HepG2 (cell line): ENCODE data around the gene UBE2O. TPM values are rescaled to one million over a fixed set of nuclear protein-coding genes. Genes with fewer than 3 reads are reported as not detected.

Source experiments
- CBX5 ChIP-seq: sonication (generic); formaldehyde crosslinking; IDR thresholded peaks from 2 replicates; pipeline ENCODE4 v1.4.0; 2020; ENCODE audit warnings: missing genetic modification reagents, borderline replicate concordance
- ETV5 ChIP-seq: IDR thresholded peaks from 2 replicates; pipeline ENCODE4 v1.6.1; 2018; ENCODE audit warnings: missing biosample characterization, missing genetic modification reagents, inconsistent platforms, borderline replicate concordance
- GRHL1 ChIP-seq: sonication (generic); formaldehyde crosslinking; conservative IDR thresholded peaks from 2 replicates; pipeline ENCODE4 v1.8.0; 2022; ENCODE audit warnings: missing genetic modification reagents
- HIVEP1 ChIP-seq: sonication (generic); formaldehyde crosslinking; IDR thresholded peaks from 2 replicates; pipeline ENCODE4 v1.4.0; 2020; ENCODE audit warnings: mild to moderate bottlenecking, missing genetic modification reagents
- KMT2A ChIP-seq: sonication (generic); formaldehyde crosslinking; IDR thresholded peaks from 2 replicates; pipeline ENCODE4 v1.4.0; 2020; ENCODE audit warnings: missing genetic modification reagents
- NCOA1 ChIP-seq: sonication (generic); formaldehyde crosslinking; IDR thresholded peaks from 2 replicates; pipeline ENCODE4 v1.9.0; 2021; ENCODE audit warnings: missing genetic modification reagents
- NFYC ChIP-seq: IDR thresholded peaks from 2 replicates; pipeline ENCODE4 v1.6.1; 2016; ENCODE audit warnings: missing genetic modification reagents, missing compliant biosample characterization
- NR3C1 ChIP-seq: sonication (generic); formaldehyde crosslinking; IDR thresholded peaks from 2 replicates; pipeline ENCODE4 v1.4.0; 2020; ENCODE audit warnings: missing genetic modification reagents
- PRDM4 ChIP-seq: sonication (generic); formaldehyde crosslinking; IDR thresholded peaks from 2 replicates; pipeline ENCODE4 v1.9.0; 2021; ENCODE audit warnings: missing genetic modification reagents, borderline replicate concordance
- SOX5 ChIP-seq: IDR thresholded peaks from 2 replicates; pipeline ENCODE4 v1.6.1; 2016; ENCODE audit warnings: borderline replicate concordance
- SP140L ChIP-seq: sonication (generic); formaldehyde crosslinking; IDR thresholded peaks from 2 replicates; pipeline ENCODE4 v1.4.0; 2020; ENCODE audit warnings: missing genetic modification reagents, borderline replicate concordance
- SRSF4 ChIP-seq: fragments of 200-400 bp; formaldehyde crosslinking; IDR thresholded peaks from one replicate; pipeline ENCODE4 v1.6.1; 2018; ENCODE audit warnings: mild to moderate bottlenecking, low read depth, low read length, moderate library complexity; ENCODE audit not compliant: poor library complexity, severe bottlenecking
- SRY ChIP-seq: sonication (generic); formaldehyde crosslinking; IDR thresholded peaks from 2 replicates; pipeline ENCODE4 v1.8.0; 2022; ENCODE audit warnings: mild to moderate bottlenecking, missing genetic modification reagents
- TOPORS ChIP-seq: sonication (generic); formaldehyde crosslinking; IDR thresholded peaks from 2 replicates; pipeline ENCODE4 v1.8.0; 2023; ENCODE audit warnings: mild to moderate bottlenecking, missing genetic modification reagents
- ZHX2 ChIP-seq, 2 experiments: sonication (generic) in 1 of 2; formaldehyde crosslinking in 1 of 2; IDR thresholded peaks; 2 replicates each; pipeline versions ENCODE4 v1.6.1 to v1.9.0; 2014 to 2022; ENCODE audit warnings: antibody characterized with exemption in 1 of 2, borderline replicate concordance in 1 of 2, inconsistent platforms in 1 of 2, low read depth in 1 of 2, missing genetic modification reagents in 1 of 2
- ZNF207 ChIP-seq: fragments of 450-650 bp; IDR thresholded peaks from 2 replicates; pipeline ENCODE4 v1.6.1; 2016; ENCODE audit warnings: antibody characterized with exemption, borderline replicate concordance
- ZNF264 ChIP-seq: sonication (generic); formaldehyde crosslinking; IDR thresholded peaks from 2 replicates; pipeline ENCODE4 v1.4.0; 2020; ENCODE audit warnings: missing genetic modification reagents
- ZNF280B ChIP-seq: sonication (generic); formaldehyde crosslinking; IDR thresholded peaks from 2 replicates; pipeline ENCODE4 v1.5.0; 2020; ENCODE audit warnings: missing genetic modification reagents, mild to moderate bottlenecking, borderline replicate concordance
- polyA plus RNA-seq, 8 experiments: library from polyadenylated mRNA; depleted of rRNA in 3 of 8; stranded (reverse) in 7 of 8; unstranded in 1 of 8; fragments of >200 nt; fragmentation: Illumina TruSeq in 4 of 8; extraction: Trizol in 4 of 8; gene quantifications; 2 replicates each; pipeline versions ENCODE4 v1.2.1 to v1.2.3, GENCODE V29; 2011 to 2016; ENCODE audit warnings: low read depth in 4 of 8, missing spikeins in 1 of 8, mixed read lengths in 1 of 8; ENCODE audit not compliant: insufficient read depth in 1 of 8
- total RNA-seq, 5 experiments: library from RNA; depleted of rRNA; stranded (reverse); fragments of >200 nt; fragmentation: Illumina TruSeq; extraction: Trizol; gene quantifications; 2 replicates each; pipeline ENCODE4 v1.2.3, GENCODE V29; 2016; ENCODE audit warnings: low read depth in 1 of 5

The UBE2O gene
- total and polyA plus RNA-seq, 2 of the 13 experiments (the other 11 are each of a cell fraction or from before 2014, with no cell fraction given) = 21.5 to 23.5 TPM

GRCh38 chr17:76345377-76345974 lies 107.5 kb downstream of the UBE2O start (continued):
- no peak for TF ChIP-seq ZHX2 (IDR thresholded peaks at IDR 0.05; ENCODE audit: low read depth)
- no peak for TF ChIP-seq ZHX2 (CRISPR knock-in tag; IDR thresholded peaks at IDR 0.05; ENCODE audit: borderline replicate concordance)
- no peak for TF ChIP-seq GRHL1 (CRISPR knock-in tag)
- TF ChIP-seq SRSF4 = no peak
- TF ChIP-seq SRY = no peak
- TF ChIP-seq ETV5 = no peak
- no peak for TF ChIP-seq NFYC (CRISPR knock-in tag)
- no peak for TF ChIP-seq HIVEP1 (CRISPR knock-in tag)
- no peak for TF ChIP-seq ZNF207
- no peak for TF ChIP-seq SP140L
- no peak for TF ChIP-seq KMT2A (CRISPR knock-in tag)
- no peak for TF ChIP-seq NR3C1 (CRISPR knock-in tag)
- no peak for TF ChIP-seq ZNF264 (CRISPR knock-in tag)
- no peak; the same call in 1 of the 2 replicates for TF ChIP-seq CBX5
- peak; percentile 62; the same call in 1 of the 2 replicates for TF ChIP-seq SOX5 (CRISPR knock-in tag)
- no peak for TF ChIP-seq ZNF280B (CRISPR knock-in tag)
- TF ChIP-seq PRDM4 (CRISPR knock-in tag) = no peak
- TF ChIP-seq TOPORS (CRISPR knock-in tag) = no peak
- TF ChIP-seq NCOA1 (CRISPR knock-in tag) = no peak
